WTC11 (cell line): Measurements from ENCODE around the gene KIF5A. TPM values are rescaled to one million over a fixed set of nuclear protein-coding genes. Genes with fewer than 3 reads are reported as not detected.

ENCODE experiments used
- ATAC-seq: fragments of 200-7000 bp; cut with Tn5 transposase; 2 replicates; pipeline ENCODE4 v1.10.0; 2021; ENCODE audit warnings: mild to moderate bottlenecking, moderate library complexity
- CTCF ChIA-PET: fragments of 300-600 bp; sonication (Branson Sonifier 250); formaldehyde crosslinking; loops from one replicate; lab custom pipeline; 2021; ENCODE audit warnings: antibody characterized with exemption; lab: Charles Lee
- POLR2A ChIA-PET: fragments of 350-600 bp; sonication (Branson Sonifier 250); formaldehyde crosslinking; loops from one replicate; lab custom pipeline; 2021; ENCODE audit warnings: antibody characterized with exemption; lab: Charles Lee
- DNase-seq: peaks from one replicate; pipeline ENCODE4 v3.0.0; 2021; ENCODE audit warnings: low spot score
- H3K27ac Mint-ChIP-seq: 2 replicates; pipeline ENCODE4 v1.8.0; 2021; ENCODE audit warnings: mixed read lengths
- H3K27me3 Mint-ChIP-seq: 2 replicates; pipeline ENCODE4 v1.8.0; 2021; ENCODE audit warnings: low read depth, mild to moderate bottlenecking, moderate library complexity, mixed read lengths
- H3K36me3 Mint-ChIP-seq: 2 replicates; pipeline ENCODE4 v1.8.0; 2021; ENCODE audit warnings: mixed read lengths
- H3K4me1 Mint-ChIP-seq: 2 replicates; pipeline ENCODE4 v1.8.0; 2022; ENCODE audit warnings: mixed read lengths
- H3K4me3 Mint-ChIP-seq: 2 replicates; pipeline ENCODE4 v1.8.0; 2021; ENCODE audit warnings: mild to moderate bottlenecking, moderate library complexity, mixed read lengths
- H3K9me3 Mint-ChIP-seq: 2 replicates; pipeline ENCODE4 v1.8.0; 2021; ENCODE audit warnings: mixed read lengths
- ARID4B ChIP-seq: sonication (generic); formaldehyde crosslinking; IDR thresholded peaks from 2 replicates; pipeline ENCODE4 v1.8.0; 2023; ENCODE audit warnings: missing genetic modification reagents, mild to moderate bottlenecking, borderline replicate concordance
- CBFB ChIP-seq: sonication (generic); formaldehyde crosslinking; IDR thresholded peaks from 2 replicates; pipeline ENCODE4 v1.8.1; 2022; ENCODE audit warnings: mild to moderate bottlenecking, low read depth, missing genetic modification reagents
- CREB1 ChIP-seq: sonication (generic); formaldehyde crosslinking; IDR thresholded peaks from 2 replicates; pipeline ENCODE4 v1.8.0; 2023; ENCODE audit warnings: mild to moderate bottlenecking, missing genetic modification reagents
- EMX1 ChIP-seq: fragments of 250-450 bp; sonication (Bioruptor Pico); IDR thresholded peaks from 2 replicates; pipeline ENCODE4 v1.8.0; 2021; ENCODE audit warnings: mild to moderate bottlenecking
- GRHL2 ChIP-seq: fragments of 250-450 bp; sonication (Bioruptor Pico); IDR thresholded peaks from 2 replicates; pipeline ENCODE4 v1.8.0; 2022; ENCODE audit warnings: mild to moderate bottlenecking, moderate library complexity; ENCODE audit not compliant: insufficient replicate concordance, severe bottlenecking
- JAZF1 ChIP-seq: fragments of 250-450 bp; sonication (Bioruptor Pico); IDR thresholded peaks from 2 replicates; pipeline ENCODE4 v1.9.0; 2021; ENCODE audit warnings: moderate library complexity, mild to moderate bottlenecking, inconsistent platforms
- JUN ChIP-seq: sonication (generic); formaldehyde crosslinking; IDR thresholded peaks from 2 replicates; pipeline ENCODE4 v1.8.0; 2023; ENCODE audit warnings: mild to moderate bottlenecking, missing genetic modification reagents
- KAT7 ChIP-seq: sonication (generic); formaldehyde crosslinking; IDR thresholded peaks from 2 replicates; pipeline ENCODE4 v1.8.1; 2023; ENCODE audit warnings: missing genetic modification reagents, mild to moderate bottlenecking, borderline replicate concordance
- PRDM15 ChIP-seq: sonication (generic); formaldehyde crosslinking; IDR thresholded peaks from 2 replicates; pipeline ENCODE4 v1.8.0; 2022; ENCODE audit warnings: missing genetic modification reagents
- SP1 ChIP-seq: sonication (generic); formaldehyde crosslinking; conservative IDR thresholded peaks from 2 replicates; pipeline ENCODE4 v1.8.1; 2022; ENCODE audit warnings: missing genetic modification reagents
- USF1 ChIP-seq: sonication (generic); formaldehyde crosslinking; IDR thresholded peaks from 2 replicates; pipeline ENCODE4 v1.8.0; 2022; ENCODE audit warnings: mild to moderate bottlenecking, missing genetic modification reagents
- ZNF138 ChIP-seq: sonication (generic); formaldehyde crosslinking; conservative IDR thresholded peaks from 2 replicates; pipeline ENCODE4 v1.8.1; 2022; ENCODE audit warnings: mild to moderate bottlenecking, moderate library complexity, missing genetic modification reagents
- ZNF219 ChIP-seq: sonication (generic); formaldehyde crosslinking; IDR thresholded peaks from 2 replicates; pipeline ENCODE4 v1.8.0; 2023; ENCODE audit warnings: missing genetic modification reagents, mild to moderate bottlenecking, borderline replicate concordance
- ZNF532 ChIP-seq: fragments of 250-450 bp; sonication (Bioruptor Pico); IDR thresholded peaks from 2 replicates; pipeline ENCODE4 v1.9.0; 2021; ENCODE audit warnings: mild to moderate bottlenecking, borderline replicate concordance
- total RNA-seq: library from RNA; stranded (reverse); gene quantifications from 3 replicates; pipeline ENCODE4 v1.2.3, GENCODE V29; 2021
- TF ChIP-seq, protein P1 (sequence below): sonication (generic); formaldehyde crosslinking; IDR thresholded peaks from 2 replicates; pipeline ENCODE4 v1.8.1; 2022; ENCODE audit warnings: mild to moderate bottlenecking, missing genetic modification reagents, moderate library complexity, borderline replicate concordance
- TF ChIP-seq, protein P2 (sequence below): sonication (generic); formaldehyde crosslinking; IDR thresholded peaks from 2 replicates; pipeline ENCODE4 v1.8.0; 2023; ENCODE audit warnings: mild to moderate bottlenecking, missing genetic modification reagents

Gene KIF5A
- total RNA-seq, 1 experiment from 2014 or later: 16.1 TPM

DNA sequence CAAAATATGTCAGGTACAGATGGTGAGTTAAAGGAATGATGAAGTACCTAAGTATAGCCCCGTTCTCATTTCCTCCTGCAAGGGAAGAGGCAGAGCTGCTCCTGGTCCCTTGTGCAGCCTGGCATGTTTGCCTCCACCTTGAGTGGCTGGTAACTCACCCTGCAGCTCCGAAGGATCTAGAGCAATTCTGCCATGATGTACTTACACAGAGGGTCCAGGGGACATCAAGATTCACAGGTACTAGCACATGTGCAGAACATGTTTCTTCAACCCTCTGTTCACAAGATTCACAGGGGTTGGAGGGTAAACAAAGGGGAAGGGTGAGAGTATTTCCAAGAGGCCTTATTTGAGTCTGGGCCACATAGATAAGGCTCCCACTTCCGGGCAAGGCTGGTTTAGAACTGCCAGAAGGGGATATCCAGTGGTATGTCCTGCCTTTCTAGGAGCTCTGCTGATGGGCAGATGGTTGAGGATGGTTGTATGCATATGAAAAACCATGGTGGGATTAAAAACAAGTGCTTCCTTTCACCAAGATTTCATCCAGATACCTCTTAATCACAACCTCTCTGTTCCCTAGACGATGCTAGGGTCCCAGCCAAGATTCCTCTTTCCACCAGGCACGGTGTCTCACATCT, 10.6 kb upstream of the KIF5A start:
- ChIA-PET CTCF (interaction anchor here (1.1 kb wide), 1 partner anchor 188 kb away, joined by 3 read pairs; no protein-coding TSS in a partner anchor), POLR2A (no interaction called here)
- no peaks in the 10 kb centered on the region for H3K9me3 Mint-ChIP-seq
- no peak for ATAC-seq
- TF ChIP-seq CBFB (no peak), ZNF138 (CRISPR knock-in tag) (no peak), EMX1 (CRISPR knock-in tag) (no peak), USF1 (no peak)
- TF ChIP-seq, protein P1, sequence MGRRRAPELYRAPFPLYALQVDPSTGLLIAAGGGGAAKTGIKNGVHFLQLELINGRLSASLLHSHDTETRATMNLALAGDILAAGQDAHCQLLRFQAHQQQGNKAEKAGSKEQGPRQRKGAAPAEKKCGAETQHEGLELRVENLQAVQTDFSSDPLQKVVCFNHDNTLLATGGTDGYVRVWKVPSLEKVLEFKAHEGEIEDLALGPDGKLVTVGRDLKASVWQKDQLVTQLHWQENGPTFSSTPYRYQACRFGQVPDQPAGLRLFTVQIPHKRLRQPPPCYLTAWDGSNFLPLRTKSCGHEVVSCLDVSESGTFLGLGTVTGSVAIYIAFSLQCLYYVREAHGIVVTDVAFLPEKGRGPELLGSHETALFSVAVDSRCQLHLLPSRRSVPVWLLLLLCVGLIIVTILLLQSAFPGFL (CRISPR knock-in tag): no peak
- TF ChIP-seq, all 79 proteins: peak for 0
- Mint-ChIP-seq H3K27ac (no peak overlapping the region), H3K36me3 (peaks cover 24% of the 10 kb centered on the region), H3K27me3 (no peaks in the 10 kb centered on the region), H3K4me1 (peaks cover 12% of the 10 kb centered on the region), H3K4me3 (no peak overlapping the region)
- DNase-seq: no peak

DNA sequence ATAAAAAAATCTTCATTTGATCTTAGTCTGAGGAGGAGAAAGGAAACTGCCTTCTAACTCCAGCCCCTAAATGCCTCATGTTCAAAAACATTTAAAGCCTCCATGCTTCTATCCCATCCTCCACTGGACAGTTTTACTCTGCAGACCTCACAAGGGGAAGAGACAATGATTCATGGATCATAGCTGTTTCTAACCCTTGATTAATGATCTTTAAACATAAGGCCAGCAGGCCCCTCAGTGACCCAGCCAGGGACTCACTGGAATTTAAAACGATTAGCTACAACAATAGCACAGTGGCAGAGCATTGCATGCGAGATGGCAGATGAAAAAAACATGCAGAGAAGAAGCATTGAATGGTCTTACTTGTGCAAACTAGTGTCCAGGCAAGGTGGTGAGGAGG, 8.8 kb upstream of the KIF5A start:
- Mint-ChIP-seq H3K4me3 (no peak overlapping the region), H3K27me3 (no peaks in the 10 kb centered on the region), H3K36me3 (peaks cover 9% of the 10 kb centered on the region), H3K4me1 (peaks cover 20% of the 10 kb centered on the region), H3K9me3 (no peaks in the 10 kb centered on the region), H3K27ac (no peak overlapping the region)
- ChIA-PET CTCF (interaction anchor here (1.0 kb wide), 1 partner anchor 42 kb away, joined by 4 read pairs; no protein-coding TSS in a partner anchor), POLR2A (no interaction called here)
- no peak for DNase-seq
- no peak for ATAC-seq
- TF ChIP-seq, protein P2, sequence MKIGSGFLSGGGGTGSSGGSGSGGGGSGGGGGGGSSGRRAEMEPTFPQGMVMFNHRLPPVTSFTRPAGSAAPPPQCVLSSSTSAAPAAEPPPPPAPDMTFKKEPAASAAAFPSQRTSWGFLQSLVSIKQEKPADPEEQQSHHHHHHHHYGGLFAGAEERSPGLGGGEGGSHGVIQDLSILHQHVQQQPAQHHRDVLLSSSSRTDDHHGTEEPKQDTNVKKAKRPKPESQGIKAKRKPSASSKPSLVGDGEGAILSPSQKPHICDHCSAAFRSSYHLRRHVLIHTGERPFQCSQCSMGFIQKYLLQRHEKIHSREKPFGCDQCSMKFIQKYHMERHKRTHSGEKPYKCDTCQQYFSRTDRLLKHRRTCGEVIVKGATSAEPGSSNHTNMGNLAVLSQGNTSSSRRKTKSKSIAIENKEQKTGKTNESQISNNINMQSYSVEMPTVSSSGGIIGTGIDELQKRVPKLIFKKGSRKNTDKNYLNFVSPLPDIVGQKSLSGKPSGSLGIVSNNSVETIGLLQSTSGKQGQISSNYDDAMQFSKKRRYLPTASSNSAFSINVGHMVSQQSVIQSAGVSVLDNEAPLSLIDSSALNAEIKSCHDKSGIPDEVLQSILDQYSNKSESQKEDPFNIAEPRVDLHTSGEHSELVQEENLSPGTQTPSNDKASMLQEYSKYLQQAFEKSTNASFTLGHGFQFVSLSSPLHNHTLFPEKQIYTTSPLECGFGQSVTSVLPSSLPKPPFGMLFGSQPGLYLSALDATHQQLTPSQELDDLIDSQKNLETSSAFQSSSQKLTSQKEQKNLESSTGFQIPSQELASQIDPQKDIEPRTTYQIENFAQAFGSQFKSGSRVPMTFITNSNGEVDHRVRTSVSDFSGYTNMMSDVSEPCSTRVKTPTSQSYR (CRISPR knock-in tag): no peak
- TF ChIP-seq ARID4B (CRISPR knock-in tag): no peak
- TF ChIP-seq GRHL2: no peak
- no peak for TF ChIP-seq SP1 (CRISPR knock-in tag)
- TF ChIP-seq JUN (CRISPR knock-in tag): no peak
- no peak for TF ChIP-seq JAZF1 (CRISPR knock-in tag)
- TF ChIP-seq CREB1: no peak
- no peak for TF ChIP-seq KAT7 (CRISPR knock-in tag)
- no peak for TF ChIP-seq ZNF532 (CRISPR knock-in tag)
- no peak for TF ChIP-seq PRDM15
- no peak for TF ChIP-seq ZNF219
